Endothelial cell of umbilical vein (primary cell): ENCODE data around the gene KRCC1. TPM values are rescaled to one million over a fixed set of nuclear protein-coding genes. Genes with fewer than 3 reads are reported as not detected.

ENCODE experiments used
- BruUV-seq: library from RNA; stranded (reverse); fragments of 400-500 nt; replicated peaks from 2 replicates; lab custom pipeline; 2021; lab: Mats Ljungman, UMichigan
- CTCF ChIA-PET: fragments of 300-600, 350-600 bp; sonication (Branson Sonifier 250); formaldehyde crosslinking; loops from one replicate; lab custom pipeline; 2021; ENCODE audit warnings: antibody characterized with exemption, inconsistent platforms; lab: Charles Lee
- POLR2A ChIA-PET: fragments of 300-600, 350-600 bp; sonication (Branson Sonifier 250); formaldehyde crosslinking; loops from one replicate; lab custom pipeline; 2021; ENCODE audit warnings: antibody characterized with exemption, inconsistent platforms; lab: Charles Lee
- DNase-seq: peaks from one replicate; pipeline ENCODE4 v3.0.0-alpha.2; 2011; ENCODE audit warnings: low read depth, low spot score
- FAIRE-seq: peaks from 2 replicates; lab custom pipeline; 2011; peaks lifted over from hg19 to GRCh38; lab: Jason Lieb, UNC
- H2AFZ ChIP-seq: 2 replicates; pipeline ENCODE4 v1.6.0; 2012; ENCODE audit warnings: low read depth, low read length, control low read depth, inconsistent platforms
- H3K27ac ChIP-seq: 2 replicates; pipeline ENCODE4 v1.5.1; 2011; ENCODE audit warnings: low read depth, mild to moderate bottlenecking, control low read depth, low read length, moderate library complexity; ENCODE audit not compliant: insufficient read depth
- H3K27me3 ChIP-seq, 2 experiments: 2 replicates each; pipeline versions ENCODE4 v1.6.0 to v1.6.1; 2011; ENCODE audit warnings: low read length in 2 of 2, mixed read lengths in 1 of 2; ENCODE audit not compliant: control insufficient read depth in 2 of 2, insufficient read depth in 2 of 2
- H3K36me3 ChIP-seq, 2 experiments: 2 replicates in 1 of 2; 3 replicates in 1 of 2; pipeline ENCODE4 v1.5.1; 2011; ENCODE audit warnings: low read length in 2 of 2, mild to moderate bottlenecking in 1 of 2, moderate library complexity in 1 of 2; ENCODE audit not compliant: control insufficient read depth in 2 of 2, insufficient read depth in 2 of 2; ENCODE audit errors: extremely low read depth in 1 of 2
- H3K4me1 ChIP-seq: 3 replicates; pipeline ENCODE4 v1.5.1; 2011; ENCODE audit warnings: mild to moderate bottlenecking, low read length; ENCODE audit not compliant: control insufficient read depth, insufficient read depth; ENCODE audit errors: extremely low read depth
- H3K4me2 ChIP-seq: 2 replicates; pipeline ENCODE4 v1.6.1; 2011; ENCODE audit warnings: low read length, control low read depth, mixed read lengths; ENCODE audit not compliant: insufficient read depth
- H3K4me3 ChIP-seq, 3 experiments: fragments of 200-600 bp in 1 of 3; sonication (generic), shearing (Covaris generic) in 1 of 3; replicated peaks in 1 of 3; 2 replicates each; pipeline ENCODE4 v1.5.1; 2011 to 2016; ENCODE audit warnings: control low read depth in 3 of 3, low read length in 3 of 3, mild to moderate bottlenecking in 2 of 3, inconsistent platforms in 1 of 3, low read depth in 1 of 3, moderate library complexity in 1 of 3; ENCODE audit not compliant: insufficient read depth in 1 of 3
- H3K79me2 ChIP-seq: 2 replicates; pipeline ENCODE4 v1.6.0; 2012; ENCODE audit warnings: low read length, inconsistent platforms; ENCODE audit not compliant: control insufficient read depth, insufficient read depth
- H3K9ac ChIP-seq: replicated peaks from 2 replicates; pipeline ENCODE3; 2011; ENCODE audit warnings: low read length, control low read depth; ENCODE audit not compliant: insufficient read depth; ENCODE audit errors: extremely low read depth
- H3K9me1 ChIP-seq: replicated peaks from 3 replicates; pipeline ENCODE4 v1.6.0; 2011; ENCODE audit warnings: mild to moderate bottlenecking, low read length; ENCODE audit not compliant: control insufficient read depth, insufficient read depth; ENCODE audit errors: extremely low read depth
- H3K9me3 ChIP-seq: replicated peaks from 2 replicates; pipeline ENCODE4 v1.5.1; 2012; ENCODE audit warnings: low read length, inconsistent platforms; ENCODE audit not compliant: control insufficient read depth, insufficient read depth
- H4K20me1 ChIP-seq: replicated peaks from 2 replicates; pipeline ENCODE3; 2011; ENCODE audit warnings: mild to moderate bottlenecking, low read length; ENCODE audit not compliant: control insufficient read depth, insufficient read depth; ENCODE audit errors: extremely low read depth
- CTCF ChIP-seq, 2 donors: IDR thresholded peaks; 1 replicate in 1 of 2; 2 replicates in 1 of 2; pipeline ENCODE4 v1.5.1; 2011; ENCODE audit warnings: low read length in 2 of 2, mild to moderate bottlenecking in 2 of 2, moderate library complexity in 2 of 2, control low read depth in 1 of 2, inconsistent platforms in 1 of 2, low read depth in 1 of 2; ENCODE audit not compliant: insufficient read depth in 1 of 2; ENCODE audit errors: extremely low read depth in 1 of 2
- EZH2 ChIP-seq: IDR thresholded peaks from 2 replicates; pipeline ENCODE4 v1.6.1; 2012; ENCODE audit warnings: borderline replicate concordance, low read depth, mild to moderate bottlenecking, moderate library complexity, low read length, inconsistent platforms; ENCODE audit not compliant: severe bottlenecking
- GATA2 ChIP-seq: IDR thresholded peaks from 2 replicates; pipeline ENCODE4 v1.7.0; 2011; ENCODE audit warnings: low read depth, mild to moderate bottlenecking, moderate library complexity, mixed read lengths, low read length; ENCODE audit not compliant: insufficient read length, insufficient read depth
- JUN ChIP-seq: IDR thresholded peaks from 2 replicates; pipeline ENCODE4 v1.6.1; 2011; ENCODE audit warnings: borderline replicate concordance, low read depth; ENCODE audit not compliant: insufficient read length, insufficient read depth
- MAX ChIP-seq: IDR thresholded peaks from 2 replicates; pipeline ENCODE4 v1.6.1; 2011; ENCODE audit not compliant: insufficient read depth, insufficient read length
- MYC ChIP-seq: IDR thresholded peaks from one replicate; pipeline ENCODE4 v1.6.1; 2011; ENCODE audit warnings: mild to moderate bottlenecking, low read depth, low read length
- POLR2A ChIP-seq: IDR thresholded peaks from 2 replicates; pipeline ENCODE4 v1.6.1; 2012; ENCODE audit warnings: low read depth, mild to moderate bottlenecking, control low read depth, low read length
- POLR2AphosphoS5 ChIP-seq: IDR thresholded peaks from 2 replicates; pipeline ENCODE4 v1.6.1; 2012; ENCODE audit warnings: low read depth, mild to moderate bottlenecking, control low read depth, low read length, moderate library complexity; ENCODE audit not compliant: insufficient read depth
- dilution Hi-C: fragments of 300-500 bp; cut with MboI; formaldehyde crosslinking; loops from one replicate; pipeline ENCODE4 v1.15.0; 2019; ENCODE audit warnings: low sequenced_read_pairs; ENCODE audit not compliant: extremely low pct_ligation_motif_present
- intact Hi-C: fragments of 100-400 bp; cut with micrococcal nuclease; formaldehyde crosslinking; loops from one replicate; pipeline ENCODE4 v1.10.0; 2022
- polyA plus RNA-seq, 4 experiments: library from polyadenylated mRNA; depleted of rRNA in 3 of 4; stranded (reverse) in 3 of 4; unstranded in 1 of 4; fragments of >200 nt; gene quantifications; 2 replicates each; pipeline versions ENCODE4 v1.2.1 to v1.2.3, GENCODE V29; 2011 to 2012; ENCODE audit warnings: missing spikeins in 1 of 4
- total RNA-seq: library from RNA; stranded (reverse); gene quantifications from 2 replicates; pipeline ENCODE4 v1.2.3, GENCODE V29; 2021

The KRCC1 gene
- total and polyA plus RNA-seq, 2 donors (not counting 3 experiments of a cell fraction or from before 2014, with no cell fraction given): 7.4 to 15.0 TPM

- TF ChIP-seq CTCF (IDR thresholded peaks at IDR 0.05; ENCODE audit: extremely low read depth in 1 of 2, insufficient read depth in 1 of 2, low read depth in 1 of 2, low read length in 2 of 2): no peak
- no peak for TF ChIP-seq GATA2
- no peak for TF ChIP-seq MAX
- TF ChIP-seq MYC: no peak
- no peak for TF ChIP-seq POLR2A
- TF ChIP-seq POLR2AphosphoS5: no peak
- no peak for TF ChIP-seq EZH2
- no peak for TF ChIP-seq JUN
- POLR2A ChIA-PET: no interaction called here
- no peaks in the 10 kb centered on the region for H4K20me1 ChIP-seq
- H3K4me1 ChIP-seq: no peaks in the 10 kb centered on the region
- no peaks in the 10 kb centered on the region for H3K79me2 ChIP-seq
- CTCF ChIA-PET: interaction anchor here (0.9 to 1.9 kb wide), 2 partner anchors 12 to 18 kb away, joined by 3 to 5 read pairs; no protein-coding TSS in a partner anchor
- FAIRE-seq (no peak), DNase-seq (no peak)
- no peak overlapping the region for H3K4me3 ChIP-seq
- BruUV-seq: no TSS peak
- H3K27me3 ChIP-seq: no peaks in the 10 kb centered on the region
- no peak overlapping the region for H3K27ac ChIP-seq
- H3K9me3 ChIP-seq: no peaks in the 10 kb centered on the region
- H3K9me1 ChIP-seq: no peaks in the 10 kb centered on the region
- H3K36me3 ChIP-seq: no peaks in the 10 kb centered on the region
- no peak overlapping the region for H3K9ac ChIP-seq
- intact Hi-C loops (loop anchor here (1.0 kb wide), 1 partner anchor 7 kb away; no protein-coding TSS in a partner anchor), dilution Hi-C loops (no loop called here)
- H2AFZ ChIP-seq: no peak overlapping the region
- H3K4me2 ChIP-seq: no peak overlapping the region
Observed at GRCh38 chr2:88078643-88079172, 23.1 kb upstream of the KRCC1 start.
